K562 (cell line): ENCODE results near the gene NLRP4. TPM values are rescaled to one million over a fixed set of nuclear protein-coding genes. Genes with fewer than 3 reads are reported as not detected.

Source experiments
- ATAC-seq: fragments of 200-7000 bp; cut with Tn5 transposase; 3 replicates; pipeline ENCODE4 v1.9.1; 2020; ENCODE audit warnings: moderate library complexity
- BruUV-seq: library from RNA; stranded (reverse); fragments of 400-500 nt; replicated peaks from 2 replicates; lab custom pipeline; 2021; lab: Mats Ljungman, UMichigan
- CTCF ChIA-PET: fragments of 300-600 bp; formaldehyde crosslinking; extraction: SDS; loops from one replicate; lab custom pipeline; 2021; ENCODE audit warnings: low intra/inter-chr PET ratio; lab: Yijun Ruan, JAX
- POLR2A ChIA-PET: fragments of 300-600, 350-650 bp; sonication (Branson Sonifier 250); formaldehyde crosslinking; extraction: SDS; loops from one replicate; lab custom pipeline; 2021; ENCODE audit warnings: antibody characterized with exemption, inconsistent platforms; lab: Yijun Ruan, JAX
- DNase-seq, 4 experiments: peaks; one replicate each; pipeline versions ENCODE4 v3.0.0 to v3.0.0-alpha.2; 2011 to 2018; ENCODE audit warnings: low spot score in 3 of 4, mixed read lengths in 3 of 4; ENCODE audit errors: extremely low read depth in 1 of 4
- FAIRE-seq: peaks from 2 replicates; lab custom pipeline; 2011; peaks lifted over from hg19 to GRCh38; lab: Jason Lieb, UNC
- H2AFZ ChIP-seq: 2 replicates; pipeline ENCODE4 v1.6.0; 2011; ENCODE audit warnings: low read depth, low read length, control low read depth, inconsistent platforms
- H3K27ac ChIP-seq: fragments of 200-600 bp; 3 replicates; pipeline ENCODE4 v1.8.0; 2011; ENCODE audit warnings: low read depth, mild to moderate bottlenecking, control low read depth, inconsistent platforms, low read length, moderate library complexity, mixed read lengths; ENCODE audit errors: extremely low read depth
- H3K27me3 ChIP-seq, 2 experiments: fragments of 300-600 bp in 1 of 2; 2 replicates in 1 of 2; 3 replicates in 1 of 2; pipeline versions ENCODE4 v1.6.0 to v1.8.0; 2011; ENCODE audit warnings: inconsistent platforms in 2 of 2, low read length in 2 of 2, mild to moderate bottlenecking in 1 of 2, mixed read lengths in 1 of 2, moderate library complexity in 1 of 2; ENCODE audit not compliant: control insufficient read depth in 2 of 2, insufficient read depth in 2 of 2
- H3K36me3 ChIP-seq: fragments of 300-600 bp; 3 replicates; pipeline ENCODE4 v1.8.0; 2011; ENCODE audit warnings: mild to moderate bottlenecking, low read length, inconsistent platforms; ENCODE audit not compliant: control insufficient read depth, insufficient read depth
- H3K4me1 ChIP-seq, 2 experiments: fragments of 200-600 bp in 1 of 2; replicated peaks in 1 of 2; 2 replicates in 1 of 2; 3 replicates in 1 of 2; pipeline versions ENCODE4 v1.5.1 to v1.8.0; 2011; ENCODE audit warnings: inconsistent platforms in 2 of 2, low read length in 2 of 2, mild to moderate bottlenecking in 1 of 2, mixed read lengths in 1 of 2, moderate library complexity in 1 of 2; ENCODE audit not compliant: control insufficient read depth in 2 of 2, insufficient read depth in 2 of 2
- H3K4me2 ChIP-seq: 2 replicates; pipeline ENCODE4 v1.6.1; 2011; ENCODE audit warnings: low read length, control low read depth, inconsistent platforms, mixed read lengths; ENCODE audit not compliant: insufficient read depth
- H3K4me3 ChIP-seq: fragments of 200-600 bp; sonication (generic), shearing (Covaris generic); 2 replicates; pipeline ENCODE4 v1.5.1; 2016; ENCODE audit warnings: control low read depth, inconsistent platforms
- H3K79me2 ChIP-seq: fragments of 200-600 bp; 3 replicates; pipeline ENCODE4 v1.8.0; 2011; ENCODE audit warnings: low read length, inconsistent platforms; ENCODE audit not compliant: control insufficient read depth, insufficient read depth
- H3K9ac ChIP-seq, 2 experiments: 2 replicates each; pipeline versions ENCODE4 v1.6.0 to v1.6.1; 2011; ENCODE audit warnings: low read depth in 2 of 2, low read length in 2 of 2, control low read depth in 1 of 2, inconsistent platforms in 1 of 2, mild to moderate bottlenecking in 1 of 2, mixed read lengths in 1 of 2; ENCODE audit not compliant: insufficient read depth in 1 of 2
- H3K9me1 ChIP-seq: one replicate; pipeline ENCODE4 v1.6.0; 2011; ENCODE audit warnings: inconsistent platforms, mild to moderate bottlenecking, low read length, moderate library complexity; ENCODE audit not compliant: control insufficient read depth, insufficient read depth
- H3K9me3 ChIP-seq: replicated peaks from 2 replicates; pipeline ENCODE4 v1.5.1; 2011; ENCODE audit warnings: low read depth, low read length, inconsistent platforms; ENCODE audit not compliant: control insufficient read depth, insufficient read depth
- H4K20me1 ChIP-seq: replicated peaks from 2 replicates; pipeline ENCODE4 v1.6.1; 2011; ENCODE audit warnings: low read length, inconsistent platforms, mixed read lengths; ENCODE audit not compliant: control insufficient read depth, insufficient read depth
- ATF3 ChIP-seq, 2 experiments: fragments of 450-650 bp in 1 of 2; sonication (generic) in 1 of 2; formaldehyde crosslinking in 1 of 2; IDR thresholded peaks in 1 of 2; conservative IDR thresholded peaks in 1 of 2; 2 replicates each; pipeline versions ENCODE4 v1.6.1 to v1.8.1; 2016 to 2023; ENCODE audit warnings: mild to moderate bottlenecking in 2 of 2, moderate library complexity in 2 of 2, inconsistent platforms in 1 of 2, missing genetic modification reagents in 1 of 2
- BCL6 ChIP-seq: fragments of 250-450 bp; sonication (Bioruptor Pico); IDR thresholded peaks from 2 replicates; pipeline ENCODE4 v1.4.0; 2020
- BCOR ChIP-seq: fragments of 450-650 bp; IDR thresholded peaks from 2 replicates; pipeline ENCODE4 v1.6.1; 2016
- CREB3 ChIP-seq: fragments of 450-650 bp; conservative IDR thresholded peaks from 2 replicates; pipeline ENCODE4 v1.6.1; 2016; ENCODE audit warnings: missing genetic modification characterization, low read depth, mild to moderate bottlenecking, missing compliant biosample characterization, moderate library complexity
- CTBP1 ChIP-seq: fragments of 450-650 bp; IDR thresholded peaks from 2 replicates; pipeline ENCODE4 v1.6.1; 2016; ENCODE audit warnings: borderline replicate concordance
- CUX1 ChIP-seq: fragments of 200-800 bp; sonication (Bioruptor generic); IDR thresholded peaks from 2 replicates; pipeline ENCODE4 v1.6.1; 2016; ENCODE audit warnings: missing genetic modification characterization, missing compliant biosample characterization
- NELFE ChIP-seq: IDR thresholded peaks from 2 replicates; pipeline ENCODE4 v1.6.1; 2011; ENCODE audit warnings: mild to moderate bottlenecking; ENCODE audit not compliant: insufficient read depth, insufficient read length
- NEUROD1 ChIP-seq: fragments of 150-350 bp; IDR thresholded peaks from 2 replicates; pipeline ENCODE4 v1.6.1; 2014; ENCODE audit warnings: borderline replicate concordance, low read length, low read depth; ENCODE audit not compliant: partially characterized antibody
- NFE2L1 ChIP-seq: fragments of 450-650 bp; IDR thresholded peaks from 2 replicates; pipeline ENCODE4 v1.6.1; 2016; ENCODE audit warnings: missing genetic modification characterization, low read depth, mild to moderate bottlenecking, missing compliant biosample characterization, moderate library complexity, borderline replicate concordance
- NRF1 ChIP-seq, 2 experiments: fragments of 450-650 bp; IDR thresholded peaks in 1 of 2; conservative IDR thresholded peaks in 1 of 2; 2 replicates each; pipeline ENCODE4 v1.6.1; 2014; ENCODE audit warnings: mild to moderate bottlenecking in 2 of 2
- PHTF2 ChIP-seq: fragments of 250-450 bp; sonication (Bioruptor Pico); IDR thresholded peaks from 2 replicates; pipeline ENCODE4 v1.5.0; 2021; ENCODE audit warnings: mild to moderate bottlenecking
- POLR2H ChIP-seq: IDR thresholded peaks from 2 replicates; pipeline ENCODE4 v1.6.1; 2016; ENCODE audit warnings: missing genetic modification characterization, low read depth, mild to moderate bottlenecking, control low read depth, missing compliant biosample characterization, moderate library complexity
- YBX1 ChIP-seq: fragments of 450-650 bp; IDR thresholded peaks from 2 replicates; pipeline ENCODE4 v1.7.1; 2016; ENCODE audit warnings: mild to moderate bottlenecking
- ZBTB7A ChIP-seq: IDR thresholded peaks from 2 replicates; pipeline ENCODE4 v1.6.1; 2011; ENCODE audit warnings: low read depth, mild to moderate bottlenecking, low read length, moderate library complexity, borderline replicate concordance; ENCODE audit not compliant: control insufficient read depth
- ZNF146 ChIP-seq: IDR thresholded peaks from one replicate; pipeline ENCODE4 v1.6.1; 2018; ENCODE audit warnings: missing compliant biosample characterization; ENCODE audit not compliant: unreplicated experiment
- ZNF699 ChIP-seq: fragments of 250-450 bp; sonication (Bioruptor Pico); IDR thresholded peaks from 2 replicates; pipeline ENCODE4 v1.8.0; 2021; ENCODE audit warnings: mild to moderate bottlenecking, moderate library complexity; ENCODE audit not compliant: insufficient replicate concordance
- ZNF75A ChIP-seq: fragments of 450-650 bp; formaldehyde crosslinking; IDR thresholded peaks from 2 replicates; pipeline ENCODE4 v1.4.0; 2020; ENCODE audit warnings: mild to moderate bottlenecking
- WGBS: fragments of 100-300 bp; shearing (Covaris generic); methylation state at CpG from one replicate; pipeline ENCODE4 v1.1.6; 2016; ENCODE audit warnings: low coverage, mixed read lengths; ENCODE audit not compliant: insufficient coverage; ENCODE audit errors: missing lambda C conversion rate; 5-methylcytosine and 5-hydroxymethylcytosine counted together
- in situ Hi-C: fragments of 300-500 bp; cut with MboI; formaldehyde crosslinking; loops from 4 replicates; pipeline ENCODE4 v1.15.0; 2018; ENCODE audit warnings: inconsistent platforms, mixed read lengths
- intact Hi-C: fragments of 100-400 bp; cut with micrococcal nuclease; formaldehyde crosslinking; loops from 2 replicates; pipeline ENCODE4 v1.14.2; 2022
- polyA plus RNA-seq, 8 experiments: library from polyadenylated mRNA; depleted of rRNA in 4 of 8; stranded (reverse) in 5 of 8; unstranded in 3 of 8; fragments of >200 nt; fragmentation: Nextera tagmentation in 2 of 8; fragmentation: Illumina TruSeq in 1 of 8; extraction: Ambion mirVana in 2 of 8; extraction: Trizol in 1 of 8; gene quantifications; 2 replicates each; pipeline versions ENCODE4 v1.2.1 to v1.2.3, GENCODE V29; 2011 to 2014; ENCODE audit warnings: inconsistent platforms in 1 of 8, missing spikeins in 1 of 8
- total RNA-seq, 7 experiments: library from RNA; depleted of rRNA in 6 of 7; stranded (reverse); fragments of >200 nt in 6 of 7; fragmentation: Illumina TruSeq in 2 of 7; extraction: Trizol in 2 of 7; gene quantifications; 2 replicates each; pipeline versions ENCODE4 v1.2.1 to v1.2.3, GENCODE V29; 2011 to 2021; ENCODE audit warnings: low replicate concordance in 1 of 7

NLRP4 gene
- total and polyA plus RNA-seq, 9 of the 15 experiments (the other 6 are each of a cell fraction or from before 2014, with no cell fraction given), result 0.03 to 0.14 (median 0.05) TPM; not detected in 3

GRCh38 chr19:55832676-55833075 is 3.7 kb upstream of the NLRP4 start:
- no TSS peak for BruUV-seq
- Histone ChIP-seq H3K27me3 (peaks cover 0 to 9% of the 10 kb centered on the region in 2 experiments; a peak in 2 of 5 replicates), H3K4me3 (no peak overlapping the region), H3K79me2 (no peaks in the 10 kb centered on the region), H3K9me1 (no peaks in the 10 kb centered on the region), H3K9me3 (no peaks in the 10 kb centered on the region), H3K4me1 (no peaks in the 10 kb centered on the region), H4K20me1 (no peaks in the 10 kb centered on the region), H3K4me2 (no peak overlapping the region), H3K27ac (no peak overlapping the region), H3K36me3 (no peaks in the 10 kb centered on the region), H3K9ac (no peak overlapping the region)
- ATAC-seq (no peak), DNase-seq (no peak), FAIRE-seq (no peak)
- in situ Hi-C loops, result no loop called here
- 3% methylated on average over 4 of the region's 4 CpGs for WGBS
- intact Hi-C loops, result no loop called here
- TF ChIP-seq ZNF146, result no peak
- no peak for TF ChIP-seq CUX1 (CRISPR knock-in tag)
- no peak for TF ChIP-seq PHTF2
- TF ChIP-seq CTBP1, result no peak
- TF ChIP-seq NELFE, result no peak
- TF ChIP-seq NFE2L1, result no peak
- TF ChIP-seq BCOR, result no peak
- no peak for TF ChIP-seq NRF1 (conservative IDR thresholded peaks at IDR 0.05 in 1 of 2, IDR thresholded peaks at IDR 0.05 in 1 of 2)
- TF ChIP-seq CREB3 (tag), result no peak
- no peak for TF ChIP-seq ZNF75A (CRISPR knock-in tag)
- TF ChIP-seq ZNF699, result no peak
- TF ChIP-seq ATF3 (IDR thresholded peaks at IDR 0.05), result no peak
- no peak for TF ChIP-seq ATF3 (CRISPR knock-in tag; conservative IDR thresholded peaks at IDR 0.05)
- TF ChIP-seq ZBTB7A, result no peak
- TF ChIP-seq NEUROD1, result no peak
- no peak for TF ChIP-seq BCL6 (CRISPR knock-in tag)
- TF ChIP-seq YBX1, result no peak
- TF ChIP-seq POLR2H (tag), result no peak
- TF ChIP-seq, all 486 proteins: peak for 0
- CTCF ChIA-PET, result no interaction called here
- POLR2A ChIA-PET, result interaction anchor here (1.5 kb wide), 1 partner anchor 10 kb away, joined by 4 read pairs; no protein-coding TSS in a partner anchor
- H2AFZ ChIP-seq, result no peak overlapping the region
